ENCODE data around the gene MAPK7. TPM values are rescaled to one million over a fixed set of nuclear protein-coding genes. Genes with fewer than 3 reads are reported as not detected.

Gene MAPK7
- polyA plus RNA-seq, 1 of the 3 experiments (the other 2 are of a cell fraction), result 19.1 TPM

DNA sequence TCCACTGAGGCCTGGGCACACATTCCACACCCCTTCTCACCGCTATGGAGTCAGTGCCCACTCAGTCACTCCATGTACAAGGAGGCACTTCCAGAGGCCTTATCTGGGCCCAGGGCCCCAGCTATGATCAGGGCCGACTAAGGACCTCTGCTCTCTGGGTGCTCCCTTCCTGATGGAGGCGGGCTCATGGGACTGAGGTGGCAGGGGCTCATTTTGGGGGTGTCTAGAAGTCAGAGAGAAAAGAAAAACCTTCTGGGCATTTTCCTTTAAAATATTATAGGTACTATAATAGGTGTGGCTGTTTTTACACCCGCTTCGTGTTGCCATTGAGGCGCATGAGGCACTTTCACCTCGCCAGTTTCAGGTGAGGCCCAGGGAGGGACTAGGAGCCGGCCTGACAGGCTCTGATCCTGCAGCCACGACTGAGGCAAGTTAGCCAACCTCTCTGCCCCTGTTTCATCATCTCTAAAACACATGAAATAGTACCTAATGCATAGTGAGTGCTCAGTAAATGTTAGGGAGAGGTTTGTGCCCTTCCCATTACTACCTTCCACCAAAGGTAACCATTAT is 30.1 kb upstream of the MAPK7 start:
- TF ChIP-seq, protein P1, sequence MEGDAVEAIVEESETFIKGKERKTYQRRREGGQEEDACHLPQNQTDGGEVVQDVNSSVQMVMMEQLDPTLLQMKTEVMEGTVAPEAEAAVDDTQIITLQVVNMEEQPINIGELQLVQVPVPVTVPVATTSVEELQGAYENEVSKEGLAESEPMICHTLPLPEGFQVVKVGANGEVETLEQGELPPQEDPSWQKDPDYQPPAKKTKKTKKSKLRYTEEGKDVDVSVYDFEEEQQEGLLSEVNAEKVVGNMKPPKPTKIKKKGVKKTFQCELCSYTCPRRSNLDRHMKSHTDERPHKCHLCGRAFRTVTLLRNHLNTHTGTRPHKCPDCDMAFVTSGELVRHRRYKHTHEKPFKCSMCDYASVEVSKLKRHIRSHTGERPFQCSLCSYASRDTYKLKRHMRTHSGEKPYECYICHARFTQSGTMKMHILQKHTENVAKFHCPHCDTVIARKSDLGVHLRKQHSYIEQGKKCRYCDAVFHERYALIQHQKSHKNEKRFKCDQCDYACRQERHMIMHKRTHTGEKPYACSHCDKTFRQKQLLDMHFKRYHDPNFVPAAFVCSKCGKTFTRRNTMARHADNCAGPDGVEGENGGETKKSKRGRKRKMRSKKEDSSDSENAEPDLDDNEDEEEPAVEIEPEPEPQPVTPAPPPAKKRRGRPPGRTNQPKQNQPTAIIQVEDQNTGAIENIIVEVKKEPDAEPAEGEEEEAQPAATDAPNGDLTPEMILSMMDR (IDR thresholded peaks at IDR 0.05), result no peak
- no peak for TF ChIP-seq TEAD4 (IDR thresholded peaks at IDR 0.05; ENCODE audit: borderline replicate concordance, insufficient read depth)
- no peak for TF ChIP-seq MXI1 (IDR thresholded peaks at IDR 0.05; ENCODE audit: low read depth, low read length)
- TF ChIP-seq, protein P2, sequence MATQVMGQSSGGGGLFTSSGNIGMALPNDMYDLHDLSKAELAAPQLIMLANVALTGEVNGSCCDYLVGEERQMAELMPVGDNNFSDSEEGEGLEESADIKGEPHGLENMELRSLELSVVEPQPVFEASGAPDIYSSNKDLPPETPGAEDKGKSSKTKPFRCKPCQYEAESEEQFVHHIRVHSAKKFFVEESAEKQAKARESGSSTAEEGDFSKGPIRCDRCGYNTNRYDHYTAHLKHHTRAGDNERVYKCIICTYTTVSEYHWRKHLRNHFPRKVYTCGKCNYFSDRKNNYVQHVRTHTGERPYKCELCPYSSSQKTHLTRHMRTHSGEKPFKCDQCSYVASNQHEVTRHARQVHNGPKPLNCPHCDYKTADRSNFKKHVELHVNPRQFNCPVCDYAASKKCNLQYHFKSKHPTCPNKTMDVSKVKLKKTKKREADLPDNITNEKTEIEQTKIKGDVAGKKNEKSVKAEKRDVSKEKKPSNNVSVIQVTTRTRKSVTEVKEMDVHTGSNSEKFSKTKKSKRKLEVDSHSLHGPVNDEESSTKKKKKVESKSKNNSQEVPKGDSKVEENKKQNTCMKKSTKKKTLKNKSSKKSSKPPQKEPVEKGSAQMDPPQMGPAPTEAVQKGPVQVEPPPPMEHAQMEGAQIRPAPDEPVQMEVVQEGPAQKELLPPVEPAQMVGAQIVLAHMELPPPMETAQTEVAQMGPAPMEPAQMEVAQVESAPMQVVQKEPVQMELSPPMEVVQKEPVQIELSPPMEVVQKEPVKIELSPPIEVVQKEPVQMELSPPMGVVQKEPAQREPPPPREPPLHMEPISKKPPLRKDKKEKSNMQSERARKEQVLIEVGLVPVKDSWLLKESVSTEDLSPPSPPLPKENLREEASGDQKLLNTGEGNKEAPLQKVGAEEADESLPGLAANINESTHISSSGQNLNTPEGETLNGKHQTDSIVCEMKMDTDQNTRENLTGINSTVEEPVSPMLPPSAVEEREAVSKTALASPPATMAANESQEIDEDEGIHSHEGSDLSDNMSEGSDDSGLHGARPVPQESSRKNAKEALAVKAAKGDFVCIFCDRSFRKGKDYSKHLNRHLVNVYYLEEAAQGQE (IDR thresholded peaks at IDR 0.05; ENCODE audit: low read depth, low read length), result no peak
- no peak for TF ChIP-seq JUND (IDR thresholded peaks at IDR 0.05)
- no peak for TF ChIP-seq USF2 (IDR thresholded peaks at IDR 0.05; ENCODE audit: borderline replicate concordance, low read depth, low read length)
- TF ChIP-seq RXRA (IDR thresholded peaks at IDR 0.05; ENCODE audit: borderline replicate concordance, low read depth), result no peak
- TF ChIP-seq ELF1 (IDR thresholded peaks at IDR 0.05), result no peak
- no peak for TF ChIP-seq MAX (IDR thresholded peaks at IDR 0.05; ENCODE audit: low read depth)
- TF ChIP-seq GABPA (IDR thresholded peaks at IDR 0.05; ENCODE audit: low read depth), result no peak
- H3K27ac ChIP-seq (ENCODE audit: low read depth in 2 of 2, low read length in 1 of 2), result peak overlapping the region in 1 of 2 experiments; percentile 90; a peak in 2 of 4 replicates
- H3K4me1 ChIP-seq (ENCODE audit: control insufficient read depth in 1 of 2, insufficient read depth in 2 of 2, low read depth in 1 of 2, low read length in 1 of 2), result peaks cover 6 to 20% of the 10 kb centered on the region in 2 experiments; a peak in 3 of 4 replicates
- no peaks in the 10 kb centered on the region for H3K9me2 ChIP-seq
- no peak overlapping the region for H3K9ac ChIP-seq
- H3K9me3 ChIP-seq, result no peaks in the 10 kb centered on the region
- 98% methylated on average over 9 of the region's 9 CpGs for WGBS (ENCODE audit: low lambda C conversion rate)
- DNase-seq, result no peak
- no peaks in the 10 kb centered on the region for H3K27me3 ChIP-seq (ENCODE audit: insufficient read depth)
- no peak overlapping the region for H3K4me3 ChIP-seq (ENCODE audit: low read depth in 2 of 2, low read length in 1 of 2)
- peak overlapping the region; percentile 35; the same call in 1 of the 2 replicates for H3K4me2 ChIP-seq
- POLR2A ChIA-PET, result no interaction called here
- H3F3A ChIP-seq (replicated peaks; ENCODE audit: insufficient read depth), result peaks cover 31% of the 10 kb centered on the region
- H3K36me3 ChIP-seq (replicated peaks in 1 of 2; ENCODE audit: control insufficient read depth in 1 of 2, insufficient read depth in 2 of 2, low read length in 1 of 2), result peaks cover 0 to 6% of the 10 kb centered on the region in 2 experiments
- no peaks in the 10 kb centered on the region for H3K79me2 ChIP-seq (ENCODE audit: insufficient read depth)
- no peaks in the 10 kb centered on the region for H4K20me1 ChIP-seq (ENCODE audit: insufficient read depth)
- H2AFZ ChIP-seq (ENCODE audit: low read depth), result no peak overlapping the region
- CTCF ChIA-PET, result no interaction called here

Data from SK-N-SH (cell line).